Measurements from ENCODE around the gene PCED1B.

DNA sequence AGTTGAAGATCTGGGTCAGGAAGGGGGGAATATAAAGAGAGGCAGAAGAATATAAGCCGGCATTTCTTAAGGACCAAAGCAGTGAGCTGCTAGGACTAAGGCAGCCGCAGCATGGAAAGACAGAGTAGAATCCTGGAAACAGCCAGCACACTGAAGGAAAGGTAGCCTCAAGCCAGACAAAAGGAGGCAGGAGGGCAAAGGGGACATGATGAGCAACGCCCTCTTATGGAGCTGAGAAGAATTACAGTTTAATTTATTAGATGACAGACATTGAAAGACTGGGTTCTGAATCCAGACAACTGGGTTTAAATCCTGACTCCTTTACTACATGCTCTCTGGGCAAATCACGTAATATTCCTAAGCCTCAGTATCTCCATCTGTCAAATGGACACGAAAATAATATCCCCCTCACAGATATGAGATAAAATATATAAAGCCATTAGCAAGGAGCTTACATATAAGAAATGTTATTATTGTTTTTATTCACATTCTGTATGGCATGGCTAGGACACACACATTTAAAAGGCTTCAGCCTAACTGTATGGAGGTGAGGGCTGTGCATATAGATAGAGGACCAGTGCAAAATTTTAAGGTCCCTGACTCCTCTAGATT lies 8.1 kb upstream of the PCED1B start:
- no peak for TF ChIP-seq TCF4 (CRISPR knock-in tag; IDR thresholded peaks at IDR 0.05; ENCODE audit: borderline replicate concordance)
- TF ChIP-seq, protein P1, sequence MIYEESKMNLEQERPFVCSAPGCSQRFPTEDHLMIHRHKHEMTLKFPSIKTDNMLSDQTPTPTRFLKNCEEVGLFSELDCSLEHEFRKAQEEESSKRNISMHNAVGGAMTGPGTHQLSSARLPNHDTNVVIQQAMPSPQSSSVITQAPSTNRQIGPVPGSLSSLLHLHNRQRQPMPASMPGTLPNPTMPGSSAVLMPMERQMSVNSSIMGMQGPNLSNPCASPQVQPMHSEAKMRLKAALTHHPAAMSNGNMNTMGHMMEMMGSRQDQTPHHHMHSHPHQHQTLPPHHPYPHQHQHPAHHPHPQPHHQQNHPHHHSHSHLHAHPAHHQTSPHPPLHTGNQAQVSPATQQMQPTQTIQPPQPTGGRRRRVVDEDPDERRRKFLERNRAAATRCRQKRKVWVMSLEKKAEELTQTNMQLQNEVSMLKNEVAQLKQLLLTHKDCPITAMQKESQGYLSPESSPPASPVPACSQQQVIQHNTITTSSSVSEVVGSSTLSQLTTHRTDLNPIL (CRISPR knock-in tag; IDR thresholded peaks at IDR 0.05; ENCODE audit: low read depth) = no peak
- no peak for TF ChIP-seq ISL1 (CRISPR knock-in tag; IDR thresholded peaks at IDR 0.05)
- TF ChIP-seq, protein P2, sequence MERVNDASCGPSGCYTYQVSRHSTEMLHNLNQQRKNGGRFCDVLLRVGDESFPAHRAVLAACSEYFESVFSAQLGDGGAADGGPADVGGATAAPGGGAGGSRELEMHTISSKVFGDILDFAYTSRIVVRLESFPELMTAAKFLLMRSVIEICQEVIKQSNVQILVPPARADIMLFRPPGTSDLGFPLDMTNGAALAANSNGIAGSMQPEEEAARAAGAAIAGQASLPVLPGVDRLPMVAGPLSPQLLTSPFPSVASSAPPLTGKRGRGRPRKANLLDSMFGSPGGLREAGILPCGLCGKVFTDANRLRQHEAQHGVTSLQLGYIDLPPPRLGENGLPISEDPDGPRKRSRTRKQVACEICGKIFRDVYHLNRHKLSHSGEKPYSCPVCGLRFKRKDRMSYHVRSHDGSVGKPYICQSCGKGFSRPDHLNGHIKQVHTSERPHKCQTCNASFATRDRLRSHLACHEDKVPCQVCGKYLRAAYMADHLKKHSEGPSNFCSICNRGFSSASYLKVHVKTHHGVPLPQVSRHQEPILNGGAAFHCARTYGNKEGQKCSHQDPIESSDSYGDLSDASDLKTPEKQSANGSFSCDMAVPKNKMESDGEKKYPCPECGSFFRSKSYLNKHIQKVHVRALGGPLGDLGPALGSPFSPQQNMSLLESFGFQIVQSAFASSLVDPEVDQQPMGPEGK (CRISPR knock-in tag; IDR thresholded peaks at IDR 0.05; ENCODE audit: borderline replicate concordance) = no peak
- TF ChIP-seq PPARA (CRISPR knock-in tag; IDR thresholded peaks at IDR 0.05; ENCODE audit: borderline replicate concordance) = no peak
- TF ChIP-seq ESRRG (CRISPR knock-in tag; IDR thresholded peaks at IDR 0.05) = no peak
- no peak for TF ChIP-seq OSR1 (CRISPR knock-in tag; IDR thresholded peaks at IDR 0.05)
- TF ChIP-seq RARB (CRISPR knock-in tag; IDR thresholded peaks at IDR 0.05) = no peak
- TF ChIP-seq ZNF70 (CRISPR knock-in tag; IDR thresholded peaks at IDR 0.05) = no peak
- no peak for TF ChIP-seq POU6F1 (CRISPR knock-in tag; IDR thresholded peaks at IDR 0.05; ENCODE audit: borderline replicate concordance, low read depth)
